ENCODE measurements around the gene CARNS1.

GRCh38 chr11:67466367-67466766 is 50.9 kb downstream of the CARNS1 start:
- TF ChIP-seq, protein P1, sequence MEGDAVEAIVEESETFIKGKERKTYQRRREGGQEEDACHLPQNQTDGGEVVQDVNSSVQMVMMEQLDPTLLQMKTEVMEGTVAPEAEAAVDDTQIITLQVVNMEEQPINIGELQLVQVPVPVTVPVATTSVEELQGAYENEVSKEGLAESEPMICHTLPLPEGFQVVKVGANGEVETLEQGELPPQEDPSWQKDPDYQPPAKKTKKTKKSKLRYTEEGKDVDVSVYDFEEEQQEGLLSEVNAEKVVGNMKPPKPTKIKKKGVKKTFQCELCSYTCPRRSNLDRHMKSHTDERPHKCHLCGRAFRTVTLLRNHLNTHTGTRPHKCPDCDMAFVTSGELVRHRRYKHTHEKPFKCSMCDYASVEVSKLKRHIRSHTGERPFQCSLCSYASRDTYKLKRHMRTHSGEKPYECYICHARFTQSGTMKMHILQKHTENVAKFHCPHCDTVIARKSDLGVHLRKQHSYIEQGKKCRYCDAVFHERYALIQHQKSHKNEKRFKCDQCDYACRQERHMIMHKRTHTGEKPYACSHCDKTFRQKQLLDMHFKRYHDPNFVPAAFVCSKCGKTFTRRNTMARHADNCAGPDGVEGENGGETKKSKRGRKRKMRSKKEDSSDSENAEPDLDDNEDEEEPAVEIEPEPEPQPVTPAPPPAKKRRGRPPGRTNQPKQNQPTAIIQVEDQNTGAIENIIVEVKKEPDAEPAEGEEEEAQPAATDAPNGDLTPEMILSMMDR (IDR thresholded peaks at IDR 0.05) = no peak
- no peak for TF ChIP-seq POLR2A (IDR thresholded peaks at IDR 0.05)

All from breast epithelium (tissue), 3 donors.